Loucy (cell line): ENCODE data around the gene HSDL1.
A peak's percentile ranks its signal among the peaks of the same experiment; 100 is the strongest.

Experiments
- H2AFZ ChIP-seq: fragments of 200-600 bp; sonication (generic); 2 replicates; pipeline ENCODE4 v1.6.0; 2016; ENCODE audit warnings: antibody characterized with exemption, mild to moderate bottlenecking, low read length, moderate library complexity
- H3F3A ChIP-seq: fragments of 200-600 bp; 2 replicates; pipeline ENCODE4 v1.6.0; 2016; ENCODE audit warnings: antibody characterized with exemption, low read depth, mild to moderate bottlenecking
- H3K27me3 ChIP-seq: fragments of 200-600 bp; sonication (generic); 2 replicates; pipeline ENCODE4 v1.6.1; 2014; ENCODE audit warnings: low read length, mild to moderate bottlenecking; ENCODE audit not compliant: insufficient read depth, poor library complexity, severe bottlenecking
- H3K36me3 ChIP-seq: fragments of 200-600 bp; sonication (generic); 2 replicates; pipeline ENCODE4 v1.6.1; 2016; ENCODE audit warnings: low read length; ENCODE audit not compliant: insufficient read depth
- H3K4me1 ChIP-seq: fragments of 200-600 bp; sonication (generic); 2 replicates; pipeline ENCODE4 v1.5.1; 2014; ENCODE audit warnings: low read length, mild to moderate bottlenecking; ENCODE audit not compliant: insufficient read depth, poor library complexity, severe bottlenecking
- H3K4me2 ChIP-seq: fragments of 200-600 bp; sonication (generic); 2 replicates; pipeline ENCODE4 v1.6.0; 2014; ENCODE audit warnings: antibody characterized with exemption, low read length, low read depth, mild to moderate bottlenecking; ENCODE audit not compliant: poor library complexity, severe bottlenecking
- H3K4me3 ChIP-seq: fragments of 200-600 bp; sonication (generic); 2 replicates; pipeline ENCODE4 v1.5.1; 2014; ENCODE audit warnings: low read length, mild to moderate bottlenecking, mixed read lengths; ENCODE audit not compliant: poor library complexity, severe bottlenecking
- H3K79me2 ChIP-seq: fragments of 200-600 bp; sonication (generic); 2 replicates; pipeline ENCODE4 v1.6.1; 2014; ENCODE audit warnings: low read length; ENCODE audit not compliant: insufficient read depth
- H3K9ac ChIP-seq: fragments of 200-600 bp; sonication (generic); 2 replicates; pipeline ENCODE4 v1.6.0; 2014; ENCODE audit warnings: mild to moderate bottlenecking, low read depth, low read length, moderate library complexity; ENCODE audit not compliant: poor library complexity, severe bottlenecking
- H3K9me2 ChIP-seq: fragments of 200-600 bp; sonication (generic); replicated peaks from 2 replicates; pipeline ENCODE4 v1.6.1; 2016; ENCODE audit warnings: low read depth, low read length, mixed read lengths
- H3K9me3 ChIP-seq: fragments of 200-600 bp; sonication (generic); 2 replicates; pipeline ENCODE4 v1.6.1; 2014; ENCODE audit warnings: mild to moderate bottlenecking, antibody characterized with exemption, low read length, low read depth; ENCODE audit not compliant: insufficient read depth
- H4K20me1 ChIP-seq: fragments of 200-600 bp; sonication (generic); 2 replicates; pipeline ENCODE4 v1.6.0; 2014; ENCODE audit warnings: antibody characterized with exemption, low read length, mild to moderate bottlenecking; ENCODE audit not compliant: insufficient read depth, poor library complexity, severe bottlenecking
- EZH2phosphoT487 ChIP-seq: fragments of 200-600 bp; IDR thresholded peaks from 2 replicates; pipeline ENCODE4 v1.6.1; 2018; ENCODE audit warnings: antibody characterized with exemption, mild to moderate bottlenecking, moderate library complexity, borderline replicate concordance
- TF ChIP-seq, protein P1 (sequence below): fragments of 200-600 bp; sonication (generic); conservative IDR thresholded peaks from 2 replicates; pipeline ENCODE4 v1.5.1; 2014; ENCODE audit warnings: mild to moderate bottlenecking, antibody characterized with exemption, low read length

Gene HSDL1

GRCh38 chr16:84137769-84138357 lies 7.1 kb downstream of the HSDL1 start:
- H3K4me3 ChIP-seq = peak overlapping the region; percentile 72
- H3K4me2 ChIP-seq = peak overlapping the region; percentile 79
- no peak for TF ChIP-seq EZH2phosphoT487
- TF ChIP-seq, protein P1, sequence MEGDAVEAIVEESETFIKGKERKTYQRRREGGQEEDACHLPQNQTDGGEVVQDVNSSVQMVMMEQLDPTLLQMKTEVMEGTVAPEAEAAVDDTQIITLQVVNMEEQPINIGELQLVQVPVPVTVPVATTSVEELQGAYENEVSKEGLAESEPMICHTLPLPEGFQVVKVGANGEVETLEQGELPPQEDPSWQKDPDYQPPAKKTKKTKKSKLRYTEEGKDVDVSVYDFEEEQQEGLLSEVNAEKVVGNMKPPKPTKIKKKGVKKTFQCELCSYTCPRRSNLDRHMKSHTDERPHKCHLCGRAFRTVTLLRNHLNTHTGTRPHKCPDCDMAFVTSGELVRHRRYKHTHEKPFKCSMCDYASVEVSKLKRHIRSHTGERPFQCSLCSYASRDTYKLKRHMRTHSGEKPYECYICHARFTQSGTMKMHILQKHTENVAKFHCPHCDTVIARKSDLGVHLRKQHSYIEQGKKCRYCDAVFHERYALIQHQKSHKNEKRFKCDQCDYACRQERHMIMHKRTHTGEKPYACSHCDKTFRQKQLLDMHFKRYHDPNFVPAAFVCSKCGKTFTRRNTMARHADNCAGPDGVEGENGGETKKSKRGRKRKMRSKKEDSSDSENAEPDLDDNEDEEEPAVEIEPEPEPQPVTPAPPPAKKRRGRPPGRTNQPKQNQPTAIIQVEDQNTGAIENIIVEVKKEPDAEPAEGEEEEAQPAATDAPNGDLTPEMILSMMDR = no peak
- no peaks in the 10 kb centered on the region for H3K9me2 ChIP-seq
- H2AFZ ChIP-seq = no peak overlapping the region
- H4K20me1 ChIP-seq = peaks cover 5% of the 10 kb centered on the region
- no peaks in the 10 kb centered on the region; the same call in 1 of the 2 replicates for H3F3A ChIP-seq
- H3K79me2 ChIP-seq = peaks cover 85% of the 10 kb centered on the region
- no peaks in the 10 kb centered on the region for H3K36me3 ChIP-seq
- H3K9ac ChIP-seq = peak overlapping the region; percentile 72
- no peaks in the 10 kb centered on the region for H3K9me3 ChIP-seq
- no peaks in the 10 kb centered on the region for H3K27me3 ChIP-seq
- peaks cover 66% of the 10 kb centered on the region for H3K4me1 ChIP-seq

DNA sequence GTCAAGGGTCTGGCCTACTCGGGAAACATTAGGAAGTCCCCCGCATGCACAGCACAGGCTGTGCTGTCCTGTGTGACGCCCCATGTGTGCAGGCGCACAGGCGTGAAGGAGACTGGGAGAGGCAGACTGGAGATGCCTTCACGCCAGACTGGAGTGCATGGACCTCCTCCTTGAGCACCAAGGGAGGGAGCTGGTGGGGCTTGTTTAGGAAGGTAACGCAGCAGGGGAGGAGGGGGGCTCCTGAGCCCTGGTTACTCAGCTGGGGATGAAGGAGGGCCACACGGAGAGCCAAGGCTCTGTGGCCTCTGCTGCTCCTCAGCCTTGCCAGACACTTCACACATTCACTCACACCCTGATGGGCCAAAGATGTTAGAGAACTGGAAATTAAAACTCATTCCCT lies 7.7 kb downstream of the HSDL1 start:
- Histone ChIP-seq H3K4me2 (peak overlapping the region; percentile 79), H3K4me1 (peaks cover 68% of the 10 kb centered on the region), H3K27me3 (no peaks in the 10 kb centered on the region), H3K36me3 (peaks cover 3% of the 10 kb centered on the region; the same call in 1 of the 2 replicates), H2AFZ (no peak overlapping the region), H3F3A (no peaks in the 10 kb centered on the region; the same call in 1 of the 2 replicates), H3K9ac (peak overlapping the region; percentile 72), H3K4me3 (peak overlapping the region; percentile 72), H3K9me3 (no peaks in the 10 kb centered on the region), H3K9me2 (no peaks in the 10 kb centered on the region), H4K20me1 (peaks cover 3% of the 10 kb centered on the region), H3K79me2 (peaks cover 85% of the 10 kb centered on the region)
- TF ChIP-seq, protein P1 = no peak
- no peak for TF ChIP-seq EZH2phosphoT487

DNA sequence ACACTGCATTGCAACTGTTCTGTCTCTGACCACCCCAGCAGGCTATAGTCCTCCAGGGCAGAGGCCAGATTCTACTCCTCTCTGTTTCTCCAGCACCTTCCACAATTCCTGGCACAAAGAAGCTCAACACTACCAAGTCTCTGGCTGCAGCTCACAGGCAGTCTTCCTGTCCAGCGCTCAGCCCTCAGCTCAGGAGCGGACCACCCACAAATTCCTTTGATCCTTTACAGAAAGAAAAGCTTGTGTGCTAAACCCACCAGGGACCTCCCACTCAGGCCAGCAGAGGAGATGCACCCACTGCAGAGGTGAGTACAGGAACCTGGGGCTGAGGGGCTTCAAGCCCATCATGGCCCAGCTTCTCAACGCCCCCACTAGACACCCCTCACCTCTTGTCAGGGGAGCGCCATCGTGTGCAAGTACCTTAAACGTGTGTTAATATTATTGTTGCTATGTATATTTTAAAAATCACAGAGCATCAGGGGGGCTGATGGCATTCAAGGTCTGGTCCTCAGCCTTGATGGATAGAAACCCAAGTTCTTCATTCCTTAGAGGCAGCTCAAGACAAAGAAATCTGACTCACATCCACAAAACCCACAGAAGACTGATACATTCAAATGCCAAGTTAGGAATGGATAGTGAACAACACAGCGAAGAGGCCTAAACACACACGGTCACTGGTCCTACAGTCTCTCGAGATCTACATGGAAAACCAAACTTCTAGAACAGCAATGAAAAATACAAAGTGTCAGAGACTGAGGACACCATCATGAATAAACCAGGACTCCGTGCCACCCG lies 8.4 kb downstream of the HSDL1 start:
- peak overlapping the region; percentile 72 for H3K9ac ChIP-seq
- peak overlapping the region; percentile 72 for H3K4me3 ChIP-seq
- H3K79me2 ChIP-seq = peaks cover 78% of the 10 kb centered on the region
- H3K27me3 ChIP-seq = no peaks in the 10 kb centered on the region
- H3K9me3 ChIP-seq = no peaks in the 10 kb centered on the region
- no peak for TF ChIP-seq EZH2phosphoT487
- TF ChIP-seq, protein P1 = no peak
- H3K4me1 ChIP-seq = peaks cover 62% of the 10 kb centered on the region
- H3K4me2 ChIP-seq = peak overlapping the region; percentile 79
- H4K20me1 ChIP-seq = peaks cover 1% of the 10 kb centered on the region
- H3K36me3 ChIP-seq = peaks cover 3% of the 10 kb centered on the region; the same call in 1 of the 2 replicates
- no peak overlapping the region for H2AFZ ChIP-seq
- no peaks in the 10 kb centered on the region; the same call in 1 of the 2 replicates for H3F3A ChIP-seq
- H3K9me2 ChIP-seq = no peaks in the 10 kb centered on the region
